ENCODE data around the gene FBN3.

Gene FBN3

GRCh38 chr19:8167985-8168384 is 18.6 kb upstream of the FBN3 start (continued):
- TF ChIP-seq, protein P1, sequence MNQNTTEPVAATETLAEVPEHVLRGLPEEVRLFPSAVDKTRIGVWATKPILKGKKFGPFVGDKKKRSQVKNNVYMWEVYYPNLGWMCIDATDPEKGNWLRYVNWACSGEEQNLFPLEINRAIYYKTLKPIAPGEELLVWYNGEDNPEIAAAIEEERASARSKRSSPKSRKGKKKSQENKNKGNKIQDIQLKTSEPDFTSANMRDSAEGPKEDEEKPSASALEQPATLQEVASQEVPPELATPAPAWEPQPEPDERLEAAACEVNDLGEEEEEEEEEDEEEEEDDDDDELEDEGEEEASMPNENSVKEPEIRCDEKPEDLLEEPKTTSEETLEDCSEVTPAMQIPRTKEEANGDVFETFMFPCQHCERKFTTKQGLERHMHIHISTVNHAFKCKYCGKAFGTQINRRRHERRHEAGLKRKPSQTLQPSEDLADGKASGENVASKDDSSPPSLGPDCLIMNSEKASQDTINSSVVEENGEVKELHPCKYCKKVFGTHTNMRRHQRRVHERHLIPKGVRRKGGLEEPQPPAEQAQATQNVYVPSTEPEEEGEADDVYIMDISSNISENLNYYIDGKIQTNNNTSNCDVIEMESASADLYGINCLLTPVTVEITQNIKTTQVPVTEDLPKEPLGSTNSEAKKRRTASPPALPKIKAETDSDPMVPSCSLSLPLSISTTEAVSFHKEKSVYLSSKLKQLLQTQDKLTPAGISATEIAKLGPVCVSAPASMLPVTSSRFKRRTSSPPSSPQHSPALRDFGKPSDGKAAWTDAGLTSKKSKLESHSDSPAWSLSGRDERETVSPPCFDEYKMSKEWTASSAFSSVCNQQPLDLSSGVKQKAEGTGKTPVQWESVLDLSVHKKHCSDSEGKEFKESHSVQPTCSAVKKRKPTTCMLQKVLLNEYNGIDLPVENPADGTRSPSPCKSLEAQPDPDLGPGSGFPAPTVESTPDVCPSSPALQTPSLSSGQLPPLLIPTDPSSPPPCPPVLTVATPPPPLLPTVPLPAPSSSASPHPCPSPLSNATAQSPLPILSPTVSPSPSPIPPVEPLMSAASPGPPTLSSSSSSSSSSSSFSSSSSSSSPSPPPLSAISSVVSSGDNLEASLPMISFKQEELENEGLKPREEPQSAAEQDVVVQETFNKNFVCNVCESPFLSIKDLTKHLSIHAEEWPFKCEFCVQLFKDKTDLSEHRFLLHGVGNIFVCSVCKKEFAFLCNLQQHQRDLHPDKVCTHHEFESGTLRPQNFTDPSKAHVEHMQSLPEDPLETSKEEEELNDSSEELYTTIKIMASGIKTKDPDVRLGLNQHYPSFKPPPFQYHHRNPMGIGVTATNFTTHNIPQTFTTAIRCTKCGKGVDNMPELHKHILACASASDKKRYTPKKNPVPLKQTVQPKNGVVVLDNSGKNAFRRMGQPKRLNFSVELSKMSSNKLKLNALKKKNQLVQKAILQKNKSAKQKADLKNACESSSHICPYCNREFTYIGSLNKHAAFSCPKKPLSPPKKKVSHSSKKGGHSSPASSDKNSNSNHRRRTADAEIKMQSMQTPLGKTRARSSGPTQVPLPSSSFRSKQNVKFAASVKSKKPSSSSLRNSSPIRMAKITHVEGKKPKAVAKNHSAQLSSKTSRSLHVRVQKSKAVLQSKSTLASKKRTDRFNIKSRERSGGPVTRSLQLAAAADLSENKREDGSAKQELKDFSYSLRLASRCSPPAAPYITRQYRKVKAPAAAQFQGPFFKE (tag by site-specific recombination; IDR thresholded peaks at IDR 0.05; ENCODE audit: borderline replicate concordance): no peak
- TF ChIP-seq ZBTB21 (tag by site-specific recombination; IDR thresholded peaks at IDR 0.05) (no peak), ZNF155 (tag by site-specific recombination; IDR thresholded peaks at IDR 0.05) (no peak), OSR2 (tag by site-specific recombination; IDR thresholded peaks at IDR 0.05) (no peak), AEBP2 (tag by site-specific recombination; IDR thresholded peaks at IDR 0.05; ENCODE audit: borderline replicate concordance) (no peak), ZSCAN23 (tag by site-specific recombination; IDR thresholded peaks at IDR 0.05) (no peak), ZXDB (tag by site-specific recombination; IDR thresholded peaks at IDR 0.05) (no peak), ZNF324 (tag by site-specific recombination; IDR thresholded peaks at IDR 0.05) (no peak), ZNF175 (tag by site-specific recombination; IDR thresholded peaks at IDR 0.05) (no peak)
- TF ChIP-seq, protein P2, sequence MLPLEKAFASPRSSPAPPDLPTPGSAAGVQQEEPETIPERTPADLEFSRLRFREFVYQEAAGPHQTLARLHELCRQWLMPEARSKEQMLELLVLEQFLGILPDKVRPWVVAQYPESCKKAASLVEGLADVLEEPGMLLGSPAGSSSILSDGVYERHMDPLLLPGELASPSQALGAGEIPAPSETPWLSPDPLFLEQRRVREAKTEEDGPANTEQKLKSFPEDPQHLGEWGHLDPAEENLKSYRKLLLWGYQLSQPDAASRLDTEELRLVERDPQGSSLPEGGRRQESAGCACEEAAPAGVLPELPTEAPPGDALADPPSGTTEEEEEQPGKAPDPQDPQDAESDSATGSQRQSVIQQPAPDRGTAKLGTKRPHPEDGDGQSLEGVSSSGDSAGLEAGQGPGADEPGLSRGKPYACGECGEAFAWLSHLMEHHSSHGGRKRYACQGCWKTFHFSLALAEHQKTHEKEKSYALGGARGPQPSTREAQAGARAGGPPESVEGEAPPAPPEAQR (tag by site-specific recombination; IDR thresholded peaks at IDR 0.05): no peak

DNA sequence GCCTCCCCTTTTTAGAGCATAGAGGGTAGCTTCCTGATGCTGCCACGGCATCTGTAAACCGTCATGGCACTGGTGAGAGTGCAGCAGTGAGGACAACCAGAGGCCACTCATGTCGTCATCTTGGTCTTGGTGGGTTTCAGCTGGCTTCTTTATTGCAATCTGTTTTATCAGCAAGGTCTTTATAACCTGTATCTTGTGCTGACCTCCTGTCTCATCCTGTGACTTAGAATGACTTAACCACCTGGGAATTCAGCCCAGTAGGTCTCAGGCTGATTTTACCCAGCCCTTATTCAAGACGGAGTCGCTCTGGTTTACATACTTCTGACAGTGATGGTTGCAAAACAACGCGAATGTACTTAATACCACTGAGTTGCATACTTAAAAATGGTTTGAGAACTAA is 14.4 kb upstream of the FBN3 start:
- no peaks in the 10 kb centered on the region for H3K4me1 ChIP-seq (ENCODE audit: control insufficient read depth, insufficient read depth, low read length)
- POLR2A ChIA-PET: no interaction called here
- H3K4me3 ChIP-seq (ENCODE audit: low read depth, low read length): no peak overlapping the region
- H3K27ac ChIP-seq (ENCODE audit: extremely low read depth, low read depth, low read length): no peak overlapping the region
- CTCF ChIA-PET: interaction anchor here (0.8 to 1.0 kb wide), 4 partner anchors 16 to 219 kb away, joined by 3 to 4 read pairs (median 3); no protein-coding TSS in a partner anchor
- no peaks in the 10 kb centered on the region for H3K9me3 ChIP-seq (ENCODE audit: control insufficient read depth, insufficient read depth, low read depth, low read length)
- H3K36me3 ChIP-seq (ENCODE audit: control insufficient read depth in 2 of 2, insufficient read depth in 1 of 2, low read length in 2 of 2): no peaks in the 10 kb centered on the region
- TF ChIP-seq ZNF658 (tag by site-specific recombination; IDR thresholded peaks at IDR 0.05) (no peak), ZNF175 (tag by site-specific recombination; IDR thresholded peaks at IDR 0.05) (no peak), ZNF274 (IDR thresholded peaks at IDR 0.05; ENCODE audit: low read length) (no peak), ZNF274 (tag by site-specific recombination; IDR thresholded peaks at IDR 0.05; ENCODE audit: borderline replicate concordance) (no peak), ZNF747 (tag by site-specific recombination; IDR thresholded peaks at IDR 0.05) (no peak), ZNF221 (tag by site-specific recombination; IDR thresholded peaks at IDR 0.05; ENCODE audit: borderline replicate concordance) (no peak), ZNF169 (tag by site-specific recombination; IDR thresholded peaks at IDR 0.05) (no peak), ZNF248 (tag by site-specific recombination; IDR thresholded peaks at IDR 0.05) (no peak), ZNF23 (tag by site-specific recombination; IDR thresholded peaks at IDR 0.05; ENCODE audit: borderline replicate concordance) (no peak), ZBTB1 (tag by site-specific recombination; IDR thresholded peaks at IDR 0.05) (no peak), ZNF335 (tag by site-specific recombination; conservative IDR thresholded peaks at IDR 0.05) (no peak), ZNF660 (tag by site-specific recombination; IDR thresholded peaks at IDR 0.05) (no peak), ZNF10 (tag by site-specific recombination; IDR thresholded peaks at IDR 0.05) (no peak)
- TF ChIP-seq, protein P3, sequence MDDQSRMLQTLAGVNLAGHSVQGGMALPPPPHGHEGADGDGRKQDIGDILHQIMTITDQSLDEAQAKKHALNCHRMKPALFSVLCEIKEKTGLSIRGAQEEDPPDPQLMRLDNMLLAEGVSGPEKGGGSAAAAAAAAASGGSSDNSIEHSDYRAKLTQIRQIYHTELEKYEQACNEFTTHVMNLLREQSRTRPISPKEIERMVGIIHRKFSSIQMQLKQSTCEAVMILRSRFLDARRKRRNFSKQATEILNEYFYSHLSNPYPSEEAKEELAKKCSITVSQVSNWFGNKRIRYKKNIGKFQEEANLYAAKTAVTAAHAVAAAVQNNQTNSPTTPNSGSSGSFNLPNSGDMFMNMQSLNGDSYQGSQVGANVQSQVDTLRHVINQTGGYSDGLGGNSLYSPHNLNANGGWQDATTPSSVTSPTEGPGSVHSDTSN (CRISPR knock-in tag; IDR thresholded peaks at IDR 0.05): no peak

Measured in HEK293 (cell line).